Renal cortical epithelial cell (primary cell): ENCODE data around the gene MXRA8. TPM values are rescaled to one million over a fixed set of nuclear protein-coding genes. Genes with fewer than 3 reads are reported as not detected.

ENCODE experiments used
- DNase-seq: peaks from one replicate; pipeline ENCODE4 v3.0.0-alpha.2; 2011; ENCODE audit warnings: low read depth
- total RNA-seq: library from RNA; depleted of rRNA; stranded (reverse); fragments of >200 nt; gene quantifications from 2 replicates; pipeline ENCODE4 v1.2.3, GENCODE V29; 2014

Gene MXRA8
- total RNA-seq, 1 donor from 2014 or later, result 24.7 TPM

DNA sequence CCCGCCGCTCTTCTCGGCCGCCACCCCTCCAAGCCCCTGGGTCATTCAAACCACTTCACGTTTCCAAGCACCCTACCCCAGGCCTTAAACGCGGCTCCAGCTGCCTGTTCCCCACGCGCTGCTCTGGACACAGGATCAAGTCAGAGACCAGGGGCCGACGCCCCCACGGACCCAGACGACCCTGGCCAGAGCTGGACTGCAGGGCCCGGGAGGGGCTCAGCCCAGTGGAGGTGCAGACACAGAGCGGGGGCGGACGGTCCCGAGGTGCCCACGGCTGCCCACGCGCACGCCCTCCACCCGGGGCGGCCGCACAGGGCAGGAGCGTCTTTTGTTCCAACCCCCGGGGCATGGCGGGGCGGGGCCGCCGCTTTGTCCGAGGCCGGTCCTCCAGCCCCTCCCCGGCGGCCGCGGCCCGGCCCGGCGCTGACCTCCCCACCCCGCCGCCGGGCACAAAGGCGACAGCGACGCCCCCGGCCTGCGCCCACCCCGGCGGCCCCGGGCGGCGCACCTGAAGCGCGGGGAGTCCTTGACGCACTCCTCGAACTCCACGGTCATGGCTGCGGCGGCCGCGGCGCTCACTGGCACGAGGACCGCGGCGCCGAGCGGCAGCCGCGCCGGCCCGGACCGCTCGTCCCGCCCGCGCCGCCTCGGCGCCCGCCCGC lies 51.0 kb downstream of the MXRA8 start:
- no peak for DNase-seq

- no peak for DNase-seq
Observed at GRCh38 chr1:1306661-1307260, 51.6 kb downstream of the MXRA8 start.

GRCh38 chr1:1306070-1306660 lies 52.2 kb downstream of the MXRA8 start:
- no peak for DNase-seq

- peak; percentile 33 for DNase-seq
Observed at GRCh38 chr1:1305300-1306069, 52.9 kb downstream of the MXRA8 start.

GRCh38 chr1:1304331-1305299 lies 53.7 kb downstream of the MXRA8 start:
- peak; percentile 38 for DNase-seq

DNA sequence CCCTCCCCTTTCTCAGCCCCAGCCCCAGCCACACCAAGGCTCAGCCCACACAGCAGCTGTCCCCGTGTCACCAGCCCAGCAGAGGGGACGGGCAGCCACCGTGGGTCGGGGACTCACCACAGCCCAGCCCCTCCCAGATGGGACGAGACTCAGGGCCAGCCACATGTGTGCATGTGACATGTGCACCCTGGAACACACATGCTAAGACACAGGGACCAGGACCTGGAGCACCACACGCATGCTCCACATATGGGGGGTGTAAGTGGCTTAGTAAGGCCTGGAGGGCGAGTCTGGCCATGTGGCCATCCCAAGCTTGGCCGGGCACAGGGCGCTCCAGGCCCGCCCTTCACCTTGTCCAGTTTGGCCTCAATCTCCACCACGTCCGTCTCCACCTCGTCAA lies 54.6 kb downstream of the MXRA8 start:
- DNase-seq, result no peak

GRCh38 chr1:1302951-1303509 lies 55.3 kb downstream of the MXRA8 start:
- no peak for DNase-seq

Other genes with a start within 250 kb of the MXRA8 start
- 8.7 and 9.8 TPM in 2 replicates for gene C1orf159, start 242.5 kb downstream of the MXRA8 start, total RNA-seq
- gene TTLL10, start 184.7 kb downstream of the MXRA8 start, total RNA-seq, result 0.15 TPM in 1 of 2 replicates, not detected in the other
- 0.50 TPM in 1 of 2 replicates, not detected in the other for gene TNFRSF18, start 152.0 kb downstream of the MXRA8 start, total RNA-seq
- not detected in 2 replicates for gene TNFRSF4, start 144.4 kb downstream of the MXRA8 start, total RNA-seq
- gene SDF4, start 126.6 kb downstream of the MXRA8 start, total RNA-seq, result 76.6 and 207 TPM in 2 replicates
- gene B3GALT6, start 126.3 kb downstream of the MXRA8 start, total RNA-seq, result 33.9 and 48.8 TPM in 2 replicates
- 0.40 TPM in 1 of 2 replicates, not detected in the other for gene C1QTNF12, start 111.8 kb downstream of the MXRA8 start, total RNA-seq
- gene UBE2J2, start 84.7 kb downstream of the MXRA8 start, total RNA-seq, result 48.6 and 50.2 TPM in 2 replicates
- 0.52 and 1.9 TPM in 2 replicates for gene SCNN1D, start 78.1 kb downstream of the MXRA8 start, total RNA-seq
- gene ACAP3, start 50.6 kb downstream of the MXRA8 start, total RNA-seq, result 24.8 and 34.6 TPM in 2 replicates
- 14.2 and 24.0 TPM in 2 replicates for gene PUSL1, start 50.0 kb downstream of the MXRA8 start, total RNA-seq
- 35.8 and 57.5 TPM in 2 replicates for gene INTS11, start 33.9 kb downstream of the MXRA8 start, total RNA-seq
- gene CPTP, start 33.8 kb downstream of the MXRA8 start, total RNA-seq, result 13.0 and 20.4 TPM in 2 replicates
- gene TAS1R3, start 27.3 kb downstream of the MXRA8 start, total RNA-seq, result 0.15 and 0.17 TPM in 2 replicates
- gene DVL1, start 9.1 kb downstream of the MXRA8 start, total RNA-seq, result 70.8 and 91.0 TPM in 2 replicates
- gene AURKAIP1, start 16.7 kb upstream of the MXRA8 start, total RNA-seq, result 75.6 and 155 TPM in 2 replicates
- gene CCNL2, start 40.8 kb upstream of the MXRA8 start, total RNA-seq, result 71.0 and 155 TPM in 2 replicates
- gene MRPL20, start 48.7 kb upstream of the MXRA8 start, total RNA-seq, result 72.1 and 79.5 TPM in 2 replicates
- gene ANKRD65, start 62.7 kb upstream of the MXRA8 start, total RNA-seq, result 0.10 and 0.17 TPM in 2 replicates
- 14.4 and 19.1 TPM in 2 replicates for gene VWA1, start 77.1 kb upstream of the MXRA8 start, total RNA-seq
- gene ATAD3C, start 91.1 kb upstream of the MXRA8 start, total RNA-seq, result under 0.01 and 5.2 TPM in 2 replicates
- gene ATAD3B, start 113.2 kb upstream of the MXRA8 start, total RNA-seq, result 12.2 and 18.6 TPM in 2 replicates
- gene ATAD3A, start 153.6 kb upstream of the MXRA8 start, total RNA-seq, result 27.0 and 42.0 TPM in 2 replicates
- gene TMEM240, start 182.1 kb upstream of the MXRA8 start, total RNA-seq, result 0.35 and 1.1 TPM in 2 replicates
- gene SSU72, start 216.3 kb upstream of the MXRA8 start, total RNA-seq, result 78.7 and 87.2 TPM in 2 replicates
- 0.52 and 2.4 TPM in 2 replicates for gene FNDC10, start 241.6 kb upstream of the MXRA8 start, total RNA-seq